Stimulated activated CD4-positive, alpha-beta T cell treated with anti-CD3 and anti-CD28 coated beads, Interleukin-1b, Interleukin-23, amount 100 ng/mL, for 4 hours (primary cell): ENCODE data around the gene TRAM2.

Source experiments
- DNase-seq, 2 donors: peaks; one replicate each; pipeline ENCODE4 v3.0.0-alpha.2; 2020; ENCODE audit warnings: low read depth in 2 of 2

TRAM2 gene

GRCh38 chr6:52510213-52510562, 66.7 kb downstream of the TRAM2 start:
- DNase-seq = no peak

GRCh38 chr6:52509281-52510212, 67.3 kb downstream of the TRAM2 start:
- DNase-seq = no peak

- no peak for DNase-seq
Measured at GRCh38 chr6:52508261-52508739, 68.6 kb downstream of the TRAM2 start.

- no peak for DNase-seq
Measured at GRCh38 chr6:52507557-52508260, 69.2 kb downstream of the TRAM2 start.

GRCh38 chr6:52506476-52506875, 70.4 kb downstream of the TRAM2 start:
- no peak for DNase-seq

- DNase-seq = no peak
Measured at GRCh38 chr6:52505726-52506409, 71.0 kb downstream of the TRAM2 start.

- DNase-seq = no peak
Measured at GRCh38 chr6:52504782-52505136, 72.1 kb downstream of the TRAM2 start.

- no peak for DNase-seq
Measured at GRCh38 chr6:52503851-52504781, 72.7 kb downstream of the TRAM2 start.

GRCh38 chr6:52503323-52503747, 73.5 kb downstream of the TRAM2 start:
- DNase-seq = no peak

- DNase-seq = no peak
Measured at GRCh38 chr6:52502306-52503029, 74.4 kb downstream of the TRAM2 start.

GRCh38 chr6:52500238-52501129, 76.4 kb downstream of the TRAM2 start:
- DNase-seq = no peak

- DNase-seq = no peak
Measured at GRCh38 chr6:52499681-52500236, 77.1 kb downstream of the TRAM2 start.

GRCh38 chr6:52499026-52499425, 77.8 kb downstream of the TRAM2 start:
- no peak for DNase-seq

GRCh38 chr6:52498538-52499017, 78.3 kb downstream of the TRAM2 start:
- DNase-seq = no peak

- DNase-seq = no peak
Measured at GRCh38 chr6:52497652-52498408, 79.0 kb downstream of the TRAM2 start.

- no peak for DNase-seq
Measured at GRCh38 chr6:52496631-52497030, 80.2 kb downstream of the TRAM2 start.

- DNase-seq = no peak
Measured at GRCh38 chr6:52495922-52496321, 80.9 kb downstream of the TRAM2 start.
